ENCODE results near the gene IGSF21.

Gene IGSF21

GRCh38 chr1:18187054-18187453, 79.5 kb downstream of the IGSF21 start:
- no peak for DNase-seq

- DNase-seq: no peak
These were observed 81.4 kb downstream of the IGSF21 start for GRCh38 chr1:18188820-18189517.

DNA sequence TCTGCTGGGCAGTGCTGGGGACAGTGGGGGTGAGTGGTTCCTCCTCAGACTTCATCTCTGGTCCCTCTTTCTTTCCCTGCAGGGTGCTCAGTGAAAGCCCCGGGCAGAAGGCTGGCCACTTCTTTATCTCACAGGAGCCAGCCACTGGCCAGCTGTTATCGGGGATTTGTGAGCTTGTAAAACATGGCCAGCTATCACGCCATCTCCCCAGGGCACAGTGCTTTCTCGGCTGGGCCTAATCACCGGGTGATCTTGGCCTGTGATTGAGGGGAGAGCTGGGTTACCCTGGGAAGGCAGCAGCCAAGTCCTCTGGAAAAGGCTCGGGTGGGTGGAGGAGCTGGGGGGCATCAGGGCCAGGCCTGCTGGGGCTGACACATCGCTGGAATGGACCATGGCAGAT, 83.0 kb downstream of the IGSF21 start:
- no peak for DNase-seq

- DNase-seq: no peak
These were observed 83.4 kb downstream of the IGSF21 start for GRCh38 chr1:18191037-18191436.

DNA sequence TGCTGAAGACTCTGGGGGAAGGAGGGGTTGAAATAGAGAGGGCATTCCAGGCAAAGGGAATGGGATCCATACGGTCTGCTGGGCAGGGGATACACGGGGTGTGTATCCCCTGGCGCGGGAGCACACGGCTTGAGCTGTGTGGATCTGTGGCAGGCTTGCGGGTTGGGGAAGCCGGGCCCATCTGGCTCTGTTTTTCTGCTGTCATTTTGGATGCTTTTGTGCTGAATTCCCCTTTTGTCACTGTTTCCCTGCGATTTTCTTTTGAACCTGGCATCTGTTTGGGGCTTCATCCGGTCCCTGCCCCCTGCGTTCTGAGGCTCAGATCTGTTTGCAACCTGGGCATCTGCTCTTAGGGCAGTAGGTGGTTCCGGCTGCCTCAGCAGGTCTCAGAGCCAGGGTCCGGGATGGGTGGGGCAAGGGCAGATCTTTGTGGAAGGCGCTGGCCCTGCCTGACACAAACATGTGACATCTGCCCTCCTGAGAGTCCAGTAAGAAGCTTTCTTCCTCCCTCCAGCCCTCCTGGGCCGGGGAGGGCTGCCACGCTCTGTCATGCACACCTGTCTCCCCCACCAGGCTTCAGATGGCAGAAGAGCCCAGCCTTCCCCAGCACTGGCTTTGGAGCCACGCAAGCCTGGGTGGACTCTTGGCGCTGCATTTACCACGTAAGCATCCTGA, 84.0 kb downstream of the IGSF21 start:
- DNase-seq: no peak

- no peak for DNase-seq
These were observed 84.6 kb downstream of the IGSF21 start for GRCh38 chr1:18192182-18192581.

GRCh38 chr1:18192974-18193373, 85.4 kb downstream of the IGSF21 start:
- no peak for DNase-seq

GRCh38 chr1:18197299-18197698, 89.7 kb downstream of the IGSF21 start:
- no peak for DNase-seq

DNA sequence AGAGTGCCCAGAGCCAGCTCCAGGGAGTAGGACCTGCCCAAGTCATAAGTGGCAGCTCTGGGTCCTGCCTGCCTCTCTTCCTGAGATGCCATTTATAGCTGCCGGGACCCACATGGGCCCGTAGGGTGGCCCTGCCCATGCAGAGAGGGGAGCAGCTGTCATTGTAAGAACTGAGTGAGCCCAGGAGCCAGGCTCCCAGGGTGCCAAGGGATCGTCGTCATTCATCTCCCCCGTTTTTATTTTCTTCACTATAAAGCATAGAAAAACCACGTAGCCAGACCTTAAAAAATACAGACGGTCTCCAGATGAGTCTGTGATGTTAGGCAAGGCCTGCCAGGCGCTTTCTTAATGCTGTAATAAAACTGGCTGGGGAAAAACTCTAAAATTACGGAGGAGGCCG, 90.7 kb downstream of the IGSF21 start:
- DNase-seq: no peak

GRCh38 chr1:18199462-18199861, 91.9 kb downstream of the IGSF21 start:
- no peak for DNase-seq

GRCh38 chr1:18200136-18200717, 92.6 kb downstream of the IGSF21 start:
- no peak for DNase-seq

DNA sequence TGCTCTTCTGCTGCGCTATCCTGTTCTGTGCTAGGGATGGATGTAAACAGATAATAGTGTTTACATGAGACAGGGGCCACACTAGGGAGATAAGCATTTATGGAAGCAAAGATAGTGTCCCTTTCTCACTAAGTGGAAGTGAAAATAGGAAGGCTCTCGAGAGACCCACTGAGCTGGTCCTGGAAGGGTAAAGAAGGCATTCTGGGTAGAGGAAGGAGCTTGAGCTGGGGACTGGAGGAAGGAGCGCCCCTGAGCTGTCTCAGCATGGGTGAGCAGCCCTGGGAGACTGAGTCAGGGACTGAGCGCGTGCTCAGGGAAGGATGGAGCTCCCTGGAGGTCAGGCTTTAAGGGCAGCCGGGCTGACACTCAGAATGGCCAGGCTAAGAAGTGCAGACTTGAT, 93.3 kb downstream of the IGSF21 start:
- no peak for DNase-seq

GRCh38 chr1:18201997-18202719, 94.6 kb downstream of the IGSF21 start:
- no peak for DNase-seq

GRCh38 chr1:18203645-18204044, 96.0 kb downstream of the IGSF21 start:
- DNase-seq: no peak

DNA sequence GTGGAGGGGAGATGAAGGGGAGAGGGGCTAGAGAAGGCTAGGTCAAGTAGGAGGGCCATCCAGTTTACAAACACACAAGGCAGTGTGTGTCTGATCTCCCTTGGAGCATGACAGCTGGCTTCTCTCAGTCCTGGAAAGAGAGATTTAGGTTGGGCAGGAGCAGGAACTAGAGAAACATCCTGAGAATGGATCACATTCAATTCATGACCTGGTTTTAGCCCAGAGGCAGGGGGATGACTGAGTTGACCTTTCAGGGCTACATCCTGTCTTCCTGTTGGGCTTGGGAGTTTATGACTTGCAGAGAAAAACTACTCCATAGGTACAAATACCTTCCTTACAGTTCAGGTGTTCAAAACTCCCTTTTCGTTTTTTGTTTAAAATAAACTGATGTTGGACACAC, 97.0 kb downstream of the IGSF21 start:
- no peak for DNase-seq

- no peak for DNase-seq
These were observed 97.7 kb downstream of the IGSF21 start for GRCh38 chr1:18205319-18205718.

DNA sequence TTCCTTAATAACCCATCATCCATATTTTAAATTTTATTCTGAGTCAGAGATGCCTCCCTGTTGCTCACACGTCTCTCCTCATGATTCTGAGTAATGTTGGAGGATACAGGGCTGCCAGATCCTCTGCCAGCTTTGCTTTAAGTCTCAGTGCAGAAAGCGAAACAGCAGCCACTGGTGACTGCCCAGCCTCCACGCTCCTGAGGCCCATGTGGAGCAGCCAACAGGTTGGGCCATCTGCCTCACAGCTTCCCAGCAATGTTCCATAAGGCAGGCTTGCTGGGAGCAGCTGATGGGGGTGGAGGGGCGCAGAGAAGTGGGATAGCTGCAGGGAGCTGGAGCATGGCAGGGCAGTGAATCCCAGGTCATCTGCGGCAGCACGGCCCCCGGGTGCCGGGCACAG, 104.2 kb downstream of the IGSF21 start:
- no peak for DNase-seq

- peak in 1 of 2 donors; percentile 22 for DNase-seq
These were observed 109.9 kb downstream of the IGSF21 start for GRCh38 chr1:18217398-18218043.

- no peak for DNase-seq
These were observed 122.0 kb downstream of the IGSF21 start for GRCh38 chr1:18229625-18230024.

GRCh38 chr1:18230321-18230720, 122.7 kb downstream of the IGSF21 start:
- no peak for DNase-seq

DNA sequence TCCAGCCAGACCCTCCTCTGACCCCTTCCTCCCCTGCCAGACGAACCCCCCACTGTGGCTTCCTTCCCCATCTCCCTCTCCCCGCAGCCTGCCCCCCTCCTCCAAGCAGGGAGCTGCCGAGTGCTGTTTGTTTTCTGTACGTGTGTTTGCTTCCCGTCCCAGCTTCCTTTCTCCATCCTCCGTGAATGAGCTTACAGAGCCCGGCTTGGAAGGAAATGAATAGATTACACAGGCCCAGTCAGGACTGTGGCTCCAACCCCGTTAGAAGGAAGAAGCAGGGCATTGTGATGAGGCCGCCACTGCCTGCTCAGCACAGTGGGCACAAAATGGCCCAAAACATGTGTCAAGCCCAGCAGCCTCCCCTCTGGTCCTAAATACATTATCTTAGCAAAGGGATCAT, 123.2 kb downstream of the IGSF21 start:
- no peak for DNase-seq

DNA sequence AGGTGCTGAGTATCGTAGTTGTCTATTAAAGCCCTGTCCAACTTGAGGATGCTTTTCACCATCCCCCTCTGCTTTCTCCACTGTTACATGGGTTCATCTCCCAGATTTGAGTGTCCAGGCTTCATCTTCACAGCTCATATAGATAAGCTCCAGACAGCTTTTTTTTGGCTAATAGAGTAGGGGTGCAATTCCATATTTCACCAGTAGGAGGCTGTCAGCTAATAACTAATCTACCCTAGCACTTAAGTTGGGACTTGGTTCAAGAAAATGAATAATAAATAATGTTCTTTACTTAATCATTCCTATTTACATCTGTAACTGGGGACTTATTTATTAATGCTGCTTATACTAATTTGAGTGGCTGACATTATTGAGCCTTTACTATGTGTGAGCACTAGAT, 124.5 kb downstream of the IGSF21 start:
- no peak for DNase-seq

DNA sequence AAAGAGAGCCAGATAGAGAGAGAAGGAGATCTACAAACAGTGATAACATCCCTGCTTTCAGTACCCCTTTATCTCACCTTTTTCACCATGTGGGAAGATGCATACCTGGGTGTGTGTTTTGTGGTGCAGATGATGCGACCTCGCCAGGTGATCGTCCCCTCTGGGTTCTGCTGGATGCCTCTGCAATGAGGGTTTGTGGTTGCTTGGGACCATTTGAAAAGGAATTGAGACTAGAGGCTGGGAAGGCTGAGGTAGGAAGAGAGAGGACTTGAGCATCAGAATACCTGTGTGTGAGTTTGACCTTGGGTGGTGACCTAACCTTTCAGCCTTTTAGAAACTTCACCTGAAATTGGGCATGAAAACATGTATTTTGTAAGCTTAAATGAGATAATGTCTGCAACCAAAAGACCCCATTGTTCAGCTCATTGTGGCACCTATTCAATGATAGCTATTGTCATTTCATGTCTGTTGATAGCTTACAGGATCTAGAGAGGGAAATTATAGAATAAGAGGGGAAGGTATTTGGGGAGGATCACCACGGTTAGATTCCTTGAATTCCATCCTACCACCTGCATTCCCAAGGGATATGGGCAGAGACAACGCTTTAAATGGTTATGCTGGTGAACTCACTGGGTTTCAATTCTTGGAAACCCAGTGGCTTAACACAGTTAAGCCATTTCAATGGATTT, 125.7 kb downstream of the IGSF21 start:
- DNase-seq: no peak
